Fibroblast of the aortic adventitia (primary cell): Measurements from ENCODE around the gene TAS1R1. TPM values are rescaled to one million over a fixed set of nuclear protein-coding genes. Genes with fewer than 3 reads are reported as not detected.

ENCODE experiments used
- DNase-seq: peaks from one replicate; pipeline ENCODE4 v3.0.0-alpha.2; 2010; ENCODE audit warnings: low read depth
- H3K4me3 ChIP-seq: 2 replicates; pipeline ENCODE4 v1.5.1; 2011; ENCODE audit warnings: low read depth, mild to moderate bottlenecking, control low read depth, low read length, moderate library complexity
- total RNA-seq: library from RNA; depleted of rRNA; stranded (reverse); fragments of >200 nt; gene quantifications from 2 replicates; pipeline ENCODE4 v1.2.3, GENCODE V29; 2012; ENCODE audit warnings: low replicate concordance
- TF ChIP-seq, protein P1 (sequence below): IDR thresholded peaks from 2 replicates; pipeline ENCODE4 v1.5.1; 2011; ENCODE audit warnings: mild to moderate bottlenecking, low read length, control low read depth, inconsistent platforms; ENCODE audit not compliant: insufficient read depth

The TAS1R1 gene
- total RNA-seq, 1 donor: not detected

DNA sequence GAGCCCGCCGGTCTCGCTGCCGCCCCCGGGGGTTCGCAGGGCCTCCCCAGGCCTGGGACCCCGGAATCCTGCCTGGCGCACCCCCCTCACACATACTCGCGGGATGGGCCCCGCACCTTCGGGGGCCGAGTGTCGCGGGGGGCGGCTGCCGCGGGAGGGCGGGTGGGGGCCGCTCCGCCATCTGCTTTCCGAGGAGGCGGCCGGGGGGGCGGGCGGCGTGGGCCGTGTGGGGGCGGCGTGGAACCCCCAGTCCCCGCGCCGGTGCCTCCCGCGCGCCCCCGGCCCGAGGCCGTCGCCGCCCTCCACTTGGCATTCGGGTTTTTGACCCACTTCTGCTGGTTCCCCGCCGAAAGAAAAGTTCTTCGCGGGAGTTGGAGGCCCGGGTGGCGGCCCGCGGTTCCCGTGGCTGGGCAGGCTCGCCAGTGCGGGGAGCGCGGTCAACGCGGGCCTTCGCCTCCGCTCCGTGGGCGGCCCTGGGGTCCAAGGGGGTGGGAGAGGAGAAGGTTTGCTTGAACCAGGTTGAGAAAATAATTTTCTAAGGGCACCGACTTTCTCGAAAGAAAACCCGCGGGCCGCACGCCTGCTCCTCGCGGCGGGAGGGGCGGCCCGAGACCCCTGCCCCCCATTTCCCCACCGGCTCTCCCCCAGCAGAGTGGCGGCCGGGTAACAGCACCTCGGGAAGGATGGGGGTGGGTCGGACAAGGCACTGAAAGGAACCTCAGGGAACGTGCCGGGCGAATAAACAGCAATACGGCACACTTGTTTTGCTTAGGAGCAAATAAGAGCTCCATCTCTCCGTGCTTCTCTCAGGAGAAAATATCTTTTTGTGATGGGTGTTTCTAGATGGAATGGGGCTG is 60.0 kb downstream of the TAS1R1 start:
- peak overlapping the region; percentile 81 for H3K4me3 ChIP-seq
- TF ChIP-seq, protein P1, sequence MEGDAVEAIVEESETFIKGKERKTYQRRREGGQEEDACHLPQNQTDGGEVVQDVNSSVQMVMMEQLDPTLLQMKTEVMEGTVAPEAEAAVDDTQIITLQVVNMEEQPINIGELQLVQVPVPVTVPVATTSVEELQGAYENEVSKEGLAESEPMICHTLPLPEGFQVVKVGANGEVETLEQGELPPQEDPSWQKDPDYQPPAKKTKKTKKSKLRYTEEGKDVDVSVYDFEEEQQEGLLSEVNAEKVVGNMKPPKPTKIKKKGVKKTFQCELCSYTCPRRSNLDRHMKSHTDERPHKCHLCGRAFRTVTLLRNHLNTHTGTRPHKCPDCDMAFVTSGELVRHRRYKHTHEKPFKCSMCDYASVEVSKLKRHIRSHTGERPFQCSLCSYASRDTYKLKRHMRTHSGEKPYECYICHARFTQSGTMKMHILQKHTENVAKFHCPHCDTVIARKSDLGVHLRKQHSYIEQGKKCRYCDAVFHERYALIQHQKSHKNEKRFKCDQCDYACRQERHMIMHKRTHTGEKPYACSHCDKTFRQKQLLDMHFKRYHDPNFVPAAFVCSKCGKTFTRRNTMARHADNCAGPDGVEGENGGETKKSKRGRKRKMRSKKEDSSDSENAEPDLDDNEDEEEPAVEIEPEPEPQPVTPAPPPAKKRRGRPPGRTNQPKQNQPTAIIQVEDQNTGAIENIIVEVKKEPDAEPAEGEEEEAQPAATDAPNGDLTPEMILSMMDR: no peak
- no peak for DNase-seq

DNA sequence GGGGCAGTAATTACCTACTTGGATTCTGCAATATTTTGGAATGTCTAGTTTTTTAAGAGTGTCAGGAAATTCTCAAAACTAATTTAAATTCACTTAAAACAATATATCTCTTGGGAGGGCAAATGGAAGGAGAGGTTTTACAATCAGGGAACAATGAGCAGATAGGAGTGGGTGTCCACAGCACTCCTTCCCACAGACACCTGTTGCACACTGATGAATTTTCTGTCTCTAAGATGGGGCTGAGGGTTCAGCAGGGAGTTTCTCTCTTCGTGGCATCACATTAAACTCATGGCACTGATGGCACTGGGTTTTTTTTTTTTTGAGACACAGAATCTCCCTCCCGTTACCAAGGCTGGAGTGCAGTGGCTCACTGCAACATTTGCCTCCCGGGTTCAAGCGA is 63.9 kb downstream of the TAS1R1 start:
- DNase-seq: no peak
- no peak overlapping the region for H3K4me3 ChIP-seq
- TF ChIP-seq, protein P1: no peak

DNA sequence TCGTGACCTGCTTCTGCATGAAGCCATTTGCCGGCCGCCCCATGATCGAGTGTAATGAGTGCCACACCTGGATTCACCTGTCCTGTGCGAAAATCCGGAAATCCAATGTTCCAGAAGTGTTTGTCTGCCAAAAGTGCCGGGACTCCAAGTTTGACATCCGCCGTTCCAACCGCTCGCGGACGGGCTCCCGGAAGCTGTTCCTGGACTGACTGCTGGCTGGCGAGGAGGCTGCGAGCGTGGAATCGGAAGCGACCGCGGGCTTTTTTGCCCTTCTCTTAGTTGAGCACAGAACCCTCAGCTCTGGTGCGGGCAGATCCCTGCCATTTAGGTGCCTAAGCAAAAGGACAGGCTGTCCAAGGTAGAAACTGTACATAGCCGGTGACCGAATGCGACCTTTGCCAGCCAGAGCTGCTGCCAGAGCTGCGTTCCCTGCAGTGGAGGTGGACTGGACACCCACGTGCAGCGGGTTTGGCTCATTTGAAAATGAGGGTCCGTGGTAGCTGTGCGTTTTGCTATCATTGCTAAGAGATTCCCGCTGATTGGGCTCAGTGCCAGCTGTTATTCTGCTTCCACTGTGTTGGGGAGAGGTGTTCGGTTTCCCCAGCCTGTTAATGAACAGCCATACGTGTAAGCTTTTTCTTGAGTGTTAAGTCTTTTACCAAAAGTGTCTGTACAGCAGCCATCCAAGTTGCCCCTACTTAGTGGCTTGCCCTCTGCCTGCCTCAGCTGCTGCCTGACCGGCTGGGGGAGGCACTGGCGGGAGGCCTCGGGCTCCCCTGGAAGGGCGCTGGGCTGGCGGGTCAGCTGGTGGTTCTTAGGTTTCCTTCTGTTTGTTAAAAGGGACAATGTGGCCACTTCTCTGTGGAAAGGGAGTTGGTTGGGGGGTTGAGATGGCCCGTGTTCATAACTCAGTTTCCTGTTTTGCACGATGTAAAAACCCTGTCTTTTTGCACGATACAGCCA is 66.6 kb downstream of the TAS1R1 start:
- DNase-seq: no peak
- TF ChIP-seq, protein P1: no peak
- no peak overlapping the region for H3K4me3 ChIP-seq

DNA sequence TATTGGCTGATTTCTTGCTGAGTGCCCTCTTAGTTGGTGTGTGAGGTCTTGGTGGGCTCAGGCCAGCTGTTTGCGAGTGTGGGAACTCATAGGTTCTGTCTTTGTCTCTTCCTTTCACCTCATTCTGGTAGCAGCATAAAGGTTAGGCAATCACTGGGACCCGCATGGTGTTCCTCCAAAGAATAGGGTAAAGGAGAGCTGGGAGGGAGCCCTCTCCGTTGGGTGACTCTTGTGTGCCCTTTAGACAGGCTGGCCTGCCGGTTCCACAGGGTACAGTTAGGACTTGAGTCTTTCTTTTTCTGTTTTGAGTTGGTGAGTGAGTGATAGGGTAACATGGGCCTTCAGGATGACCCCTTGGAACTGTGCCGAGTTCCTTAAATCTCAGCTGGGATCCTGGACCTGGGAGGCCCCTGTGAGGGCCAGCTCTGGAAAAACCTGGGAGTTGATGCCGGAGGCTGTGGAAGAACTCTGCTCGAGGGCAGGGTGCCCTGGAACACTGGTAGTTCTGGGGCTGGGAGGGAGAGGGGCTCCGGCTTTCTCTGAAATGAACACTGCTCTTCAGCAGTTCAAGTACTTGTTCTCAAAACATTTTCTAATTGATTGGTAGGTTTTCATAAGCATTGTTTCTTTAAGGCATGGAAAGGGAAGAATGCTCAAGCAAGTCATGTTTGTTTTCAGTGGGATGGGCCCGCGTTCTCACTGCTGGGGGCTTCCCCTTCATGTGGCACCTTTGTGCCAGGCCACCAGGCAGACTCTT is 67.5 kb downstream of the TAS1R1 start:
- no peak overlapping the region for H3K4me3 ChIP-seq
- no peak for DNase-seq
- TF ChIP-seq, protein P1: no peak

DNA sequence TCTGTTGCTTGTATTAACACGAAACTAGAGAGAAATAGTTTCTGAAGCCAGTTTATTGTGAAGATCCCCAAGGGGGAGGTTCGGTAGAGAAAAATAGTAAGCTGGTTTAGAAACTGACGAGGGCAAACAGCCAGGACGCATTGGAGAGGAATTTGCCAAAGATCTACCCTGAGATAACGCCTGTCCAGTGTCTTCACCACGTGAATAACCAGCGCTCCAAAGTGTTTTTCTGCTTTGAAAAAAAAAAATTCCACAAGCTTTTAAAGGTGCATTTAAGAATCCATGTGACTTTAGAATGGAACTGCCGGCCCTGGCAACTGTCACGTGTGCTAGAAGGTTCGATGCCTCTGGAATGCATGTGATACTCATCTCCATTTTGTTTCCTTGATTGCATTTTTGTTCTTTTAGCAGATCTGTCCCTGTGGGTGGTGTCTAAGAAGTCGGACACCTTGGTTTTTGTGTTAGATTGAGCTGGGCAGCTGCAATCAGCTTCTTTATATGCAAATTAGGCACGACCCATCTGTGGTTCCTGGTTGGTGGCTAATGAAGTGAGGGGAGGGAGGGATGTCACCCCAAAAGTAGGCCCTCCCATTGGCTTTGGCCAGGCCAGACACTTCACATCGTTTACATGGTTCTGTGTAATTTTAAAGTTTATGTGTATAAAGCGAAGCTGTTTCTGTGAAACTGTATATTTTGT is 68.3 kb downstream of the TAS1R1 start:
- no peak overlapping the region for H3K4me3 ChIP-seq
- no peak for DNase-seq
- TF ChIP-seq, protein P1: no peak
